GM10266 (cell line): ENCODE measurements around the gene CD300LF.
A peak's percentile ranks its signal among the peaks of the same experiment; 100 is the strongest.

Experiments
- DNase-seq: peaks from one replicate; pipeline ENCODE4 v3.0.0; 2012; ENCODE audit errors: extremely low spot score
- TF ChIP-seq, protein P1 (sequence below): IDR thresholded peaks from 2 replicates; pipeline ENCODE4 v1.5.1; 2012; ENCODE audit warnings: mild to moderate bottlenecking, low read depth; ENCODE audit not compliant: control insufficient read depth, insufficient read depth; ENCODE audit errors: missing control alignments

Gene CD300LF

GRCh38 chr17:74750327-74751069, 37.8 kb upstream of the CD300LF start:
- DNase-seq, result no peak

DNA sequence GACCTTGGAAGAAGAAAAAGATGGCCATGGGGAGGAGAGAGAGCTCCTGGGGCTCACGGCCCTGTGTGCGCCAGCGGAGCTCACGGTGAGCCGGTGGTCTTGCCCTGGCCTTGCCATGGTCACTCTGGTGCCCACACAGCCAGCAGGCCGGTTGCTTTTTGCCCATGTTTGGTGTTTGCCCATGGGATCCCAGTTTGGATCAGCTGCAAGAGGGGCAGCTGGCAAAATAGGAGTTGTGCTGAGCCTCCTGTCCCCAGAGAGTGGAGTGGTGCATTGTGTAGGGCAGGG, 37.3 kb upstream of the CD300LF start:
- no peak for DNase-seq
- TF ChIP-seq, protein P1, sequence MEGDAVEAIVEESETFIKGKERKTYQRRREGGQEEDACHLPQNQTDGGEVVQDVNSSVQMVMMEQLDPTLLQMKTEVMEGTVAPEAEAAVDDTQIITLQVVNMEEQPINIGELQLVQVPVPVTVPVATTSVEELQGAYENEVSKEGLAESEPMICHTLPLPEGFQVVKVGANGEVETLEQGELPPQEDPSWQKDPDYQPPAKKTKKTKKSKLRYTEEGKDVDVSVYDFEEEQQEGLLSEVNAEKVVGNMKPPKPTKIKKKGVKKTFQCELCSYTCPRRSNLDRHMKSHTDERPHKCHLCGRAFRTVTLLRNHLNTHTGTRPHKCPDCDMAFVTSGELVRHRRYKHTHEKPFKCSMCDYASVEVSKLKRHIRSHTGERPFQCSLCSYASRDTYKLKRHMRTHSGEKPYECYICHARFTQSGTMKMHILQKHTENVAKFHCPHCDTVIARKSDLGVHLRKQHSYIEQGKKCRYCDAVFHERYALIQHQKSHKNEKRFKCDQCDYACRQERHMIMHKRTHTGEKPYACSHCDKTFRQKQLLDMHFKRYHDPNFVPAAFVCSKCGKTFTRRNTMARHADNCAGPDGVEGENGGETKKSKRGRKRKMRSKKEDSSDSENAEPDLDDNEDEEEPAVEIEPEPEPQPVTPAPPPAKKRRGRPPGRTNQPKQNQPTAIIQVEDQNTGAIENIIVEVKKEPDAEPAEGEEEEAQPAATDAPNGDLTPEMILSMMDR, result no peak

More at GRCh38 chr17:74750327-74751069, 37.8 kb upstream of the CD300LF start:
- TF ChIP-seq, protein P1, result no peak

GRCh38 chr17:74749279-74750038, 36.7 kb upstream of the CD300LF start:
- TF ChIP-seq, protein P1, result no peak
- DNase-seq, result peak; percentile 47

GRCh38 chr17:74748529-74749278, 36.0 kb upstream of the CD300LF start, which contains the start of gene NHERF1:
TSS of gene NHERF1 (plus strand) at chr17:74748628. CDS start at chr17:74748847, 219 bp downstream.
- peak; percentile 99 for DNase-seq

GRCh38 chr17:74748279-74748528, 35.5 kb upstream of the CD300LF start:
- no peak for DNase-seq
- TF ChIP-seq, protein P1, result peak; percentile 12

More at GRCh38 chr17:74748529-74749278, 36.0 kb upstream of the CD300LF start, which contains the start of gene NHERF1:
- TF ChIP-seq, protein P1, result peak; percentile 20

GRCh38 chr17:74746922-74747321, 34.2 kb upstream of the CD300LF start:
- TF ChIP-seq, protein P1, result no peak
- no peak for DNase-seq

- TF ChIP-seq, protein P1, result no peak
- no peak for DNase-seq
These were observed 33.7 kb upstream of the CD300LF start for GRCh38 chr17:74746376-74746775.
